CD4-positive, CD25-positive, alpha-beta regulatory T cell (primary cell): ENCODE data around the gene RAE1. TPM values are rescaled to one million over a fixed set of nuclear protein-coding genes. Genes with fewer than 3 reads are reported as not detected.

Source experiments
- ATAC-seq, 2 donors: fragments of 150-1000 bp; cut with Tn5 transposase; one replicate each; pipeline ENCODE4 v1.10.0; 2021; ENCODE audit warnings: low read depth in 2 of 2, moderate number of reproducible peaks in 2 of 2, moderate library complexity in 1 of 2
- DNase-seq, 3 donors: peaks; one replicate each; pipeline versions ENCODE4 v3.0.0 to v3.0.0-alpha.2; 2012 to 2022; ENCODE audit warnings: mixed read lengths in 1 of 3
- H3K27ac ChIP-seq: one replicate; pipeline ENCODE4 v1.7.0; 2013; ENCODE audit warnings: mild to moderate bottlenecking, low read length; ENCODE audit not compliant: insufficient read depth, poor library complexity, severe bottlenecking
- H3K27me3 ChIP-seq: one replicate; pipeline ENCODE4 v1.7.0; 2013; ENCODE audit warnings: low read length; ENCODE audit not compliant: control insufficient read depth, insufficient read depth
- H3K36me3 ChIP-seq: one replicate; pipeline ENCODE4 v1.7.0; 2013; ENCODE audit warnings: mild to moderate bottlenecking, low read length, moderate library complexity; ENCODE audit not compliant: control insufficient read depth, insufficient read depth
- H3K4me1 ChIP-seq: 2 replicates; pipeline ENCODE4 v1.7.0; 2013; ENCODE audit warnings: mild to moderate bottlenecking, low read length; ENCODE audit not compliant: insufficient read depth, control insufficient read depth, poor library complexity, severe bottlenecking
- H3K4me3 ChIP-seq: one replicate; pipeline ENCODE4 v1.7.0; 2013; ENCODE audit warnings: low read depth, mild to moderate bottlenecking, low read length, moderate library complexity
- H3K9me3 ChIP-seq, 2 experiments: 1 replicate in 1 of 2; 2 replicates in 1 of 2; pipeline ENCODE4 v1.7.0; 2013; ENCODE audit warnings: low read length in 2 of 2, mild to moderate bottlenecking in 1 of 2, moderate library complexity in 1 of 2; ENCODE audit not compliant: control insufficient read depth in 2 of 2
- H3K27ac Mint-ChIP-seq, 3 donors: one replicate each; pipeline ENCODE4 v1.8.0; 2020 to 2022; ENCODE audit warnings: mild to moderate bottlenecking in 3 of 3, mixed read lengths in 3 of 3, moderate library complexity in 2 of 3
- H3K27me3 Mint-ChIP-seq: one replicate; pipeline ENCODE4 v1.8.0; 2022; ENCODE audit warnings: mild to moderate bottlenecking, mixed read lengths
- H3K36me3 Mint-ChIP-seq: one replicate; pipeline ENCODE4 v1.8.0; 2020; ENCODE audit warnings: mixed read lengths
- H3K4me1 Mint-ChIP-seq, 4 donors: one replicate each; pipeline ENCODE4 v1.8.0; 2020 to 2022; ENCODE audit warnings: mixed read lengths in 4 of 4, mild to moderate bottlenecking in 1 of 4
- H3K4me3 Mint-ChIP-seq, 4 donors: one replicate each; pipeline ENCODE4 v1.8.0; 2020 to 2022; ENCODE audit warnings: mild to moderate bottlenecking in 4 of 4, mixed read lengths in 4 of 4, moderate library complexity in 3 of 4
- H3K9me3 Mint-ChIP-seq, 7 donors: one replicate each; pipeline ENCODE4 v1.8.0; 2020 to 2022; ENCODE audit warnings: mixed read lengths in 7 of 7, mild to moderate bottlenecking in 3 of 7, moderate library complexity in 2 of 7
- polyA plus RNA-seq, 4 donors: library from polyadenylated mRNA; unstranded; fragments of 300-500 nt; fragmentation: Illumina TruSeq; gene quantifications; one replicate each; pipeline ENCODE4 v1.2.3, GENCODE V29; 2021
- total RNA-seq: library from RNA; stranded (reverse); gene quantifications from one replicate; pipeline ENCODE4 v1.2.3, GENCODE V29; 2022

RAE1 gene
- total and polyA plus RNA-seq, 5 donors from 2014 or later: 33.0 to 52.1 (median 36.5) TPM

DNA sequence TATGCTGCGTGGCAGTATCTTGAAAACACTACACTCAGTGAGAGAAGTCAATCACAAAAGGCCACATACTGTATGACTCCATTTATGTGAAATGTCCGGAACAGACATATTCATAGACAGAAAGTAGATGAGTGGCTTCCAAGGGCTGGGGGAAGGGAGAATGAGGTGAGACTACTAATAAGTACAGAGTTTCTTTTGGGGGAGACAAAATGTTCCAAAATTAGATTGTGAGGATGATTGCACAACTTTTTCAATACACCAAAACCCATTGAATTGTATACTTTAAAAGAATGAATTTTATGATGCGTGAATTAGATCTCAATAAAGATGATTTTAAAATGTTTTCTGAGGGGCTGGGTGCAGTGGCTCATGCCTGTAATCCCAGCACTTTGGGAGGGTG, 30.7 kb upstream of the RAE1 start:
- no peak overlapping the region for H3K4me3 ChIP-seq
- ATAC-seq: no peak
- H3K27me3 Mint-ChIP-seq: peaks cover 41% of the 10 kb centered on the region
- no peaks in the 10 kb centered on the region for H3K36me3 ChIP-seq
- no peaks in the 10 kb centered on the region for H3K9me3 ChIP-seq
- H3K4me3 Mint-ChIP-seq: no peak overlapping the region
- no peak overlapping the region for H3K27ac Mint-ChIP-seq
- H3K9me3 Mint-ChIP-seq: peaks cover 0 to 12% (median 2%) of the 10 kb centered on the region in 7 donors
- no peak for DNase-seq
- no peaks in the 10 kb centered on the region for H3K36me3 Mint-ChIP-seq
- no peak overlapping the region for H3K27ac ChIP-seq
- no peaks in the 10 kb centered on the region for H3K4me1 Mint-ChIP-seq
- no peaks in the 10 kb centered on the region for H3K4me1 ChIP-seq
- H3K27me3 ChIP-seq: peaks cover 21% of the 10 kb centered on the region

DNA sequence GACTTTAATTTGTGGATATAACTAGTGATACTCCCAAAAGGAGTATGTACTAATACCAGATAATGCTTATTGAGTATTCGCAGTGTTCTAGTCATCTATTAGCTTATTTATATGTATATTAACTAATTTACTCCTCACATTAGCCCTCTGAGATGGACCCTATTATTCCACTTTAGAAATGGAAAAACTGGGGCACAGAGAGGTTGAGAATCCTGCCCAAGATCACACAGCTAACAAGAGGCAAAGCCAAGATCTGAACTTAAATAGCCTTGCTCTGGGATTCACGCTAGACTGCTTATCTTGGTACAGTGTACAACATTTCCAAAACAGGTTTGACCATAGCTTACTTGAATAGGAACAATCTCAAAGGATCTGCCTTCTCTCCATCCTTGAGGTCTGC, 29.9 kb upstream of the RAE1 start:
- Mint-ChIP-seq H3K27me3 (peaks cover 39% of the 10 kb centered on the region), H3K27ac (no peak overlapping the region), H3K9me3 (peaks cover 0 to 12% (median 2%) of the 10 kb centered on the region in 7 donors), H3K4me3 (no peak overlapping the region), H3K36me3 (no peaks in the 10 kb centered on the region), H3K4me1 (no peaks in the 10 kb centered on the region)
- H3K27me3 ChIP-seq: peaks cover 21% of the 10 kb centered on the region
- no peaks in the 10 kb centered on the region for H3K4me1 ChIP-seq
- no peaks in the 10 kb centered on the region for H3K36me3 ChIP-seq
- no peak overlapping the region for H3K4me3 ChIP-seq
- no peak overlapping the region for H3K27ac ChIP-seq
- DNase-seq (no peak), ATAC-seq (no peak)
- no peaks in the 10 kb centered on the region for H3K9me3 ChIP-seq

DNA sequence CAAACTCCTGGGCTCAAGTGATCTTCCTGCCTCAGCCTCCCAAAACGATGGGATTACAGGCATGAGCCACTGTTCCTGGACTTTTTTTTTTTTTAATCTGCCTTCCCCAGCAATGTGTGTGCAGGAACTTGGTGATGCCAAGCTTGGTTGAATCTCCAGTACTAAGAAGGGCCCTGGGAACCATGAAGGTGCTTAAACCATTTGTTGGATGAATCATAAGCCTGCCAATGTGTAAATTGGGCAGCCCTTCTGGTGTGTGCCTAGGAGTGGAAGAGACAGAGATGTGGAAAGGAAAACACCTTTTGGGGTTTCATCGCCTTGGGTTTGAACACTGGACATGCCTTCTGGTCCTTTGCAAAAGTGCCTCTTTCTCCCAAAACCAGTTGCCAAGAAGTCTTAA, 28.6 kb upstream of the RAE1 start:
- no peaks in the 10 kb centered on the region for H3K36me3 ChIP-seq
- peaks cover 21% of the 10 kb centered on the region for H3K27me3 ChIP-seq
- no peak for ATAC-seq
- no peak overlapping the region for H3K27ac ChIP-seq
- H3K4me3 ChIP-seq: no peak overlapping the region
- H3K9me3 ChIP-seq: no peaks in the 10 kb centered on the region
- H3K36me3 Mint-ChIP-seq: no peaks in the 10 kb centered on the region
- no peaks in the 10 kb centered on the region for H3K4me1 Mint-ChIP-seq
- no peaks in the 10 kb centered on the region for H3K4me1 ChIP-seq
- H3K4me3 Mint-ChIP-seq: no peak overlapping the region
- peaks cover 0 to 12% (median 2%) of the 10 kb centered on the region in 7 donors for H3K9me3 Mint-ChIP-seq
- no peak overlapping the region for H3K27ac Mint-ChIP-seq
- no peak for DNase-seq
- peaks cover 43% of the 10 kb centered on the region for H3K27me3 Mint-ChIP-seq

DNA sequence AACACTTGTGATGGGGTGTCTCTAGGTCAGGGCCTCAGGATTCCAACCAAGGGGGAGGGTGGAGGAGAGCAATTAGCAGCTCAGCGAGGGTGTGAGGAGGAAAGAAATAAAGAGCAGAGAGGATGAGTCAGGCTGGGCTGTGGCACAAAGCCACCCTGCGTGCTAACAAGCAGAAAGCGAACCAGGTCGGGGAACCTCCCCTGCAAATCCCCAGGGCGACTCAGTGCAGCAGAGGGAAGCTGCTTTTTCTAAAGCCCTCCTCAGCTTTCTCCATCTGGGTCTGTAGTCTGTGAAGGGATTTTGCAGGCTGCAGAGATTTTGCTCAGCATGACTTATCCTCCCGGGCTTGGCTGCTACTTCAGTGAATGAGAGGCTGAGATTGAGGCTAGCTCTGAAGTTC, 28.0 kb upstream of the RAE1 start:
- H3K27ac Mint-ChIP-seq: no peak overlapping the region
- no peaks in the 10 kb centered on the region for H3K4me1 Mint-ChIP-seq
- no peak for ATAC-seq
- Histone ChIP-seq H3K4me3 (no peak overlapping the region), H3K4me1 (no peaks in the 10 kb centered on the region), H3K27ac (no peak overlapping the region), H3K9me3 (no peaks in the 10 kb centered on the region), H3K27me3 (peaks cover 24% of the 10 kb centered on the region), H3K36me3 (no peaks in the 10 kb centered on the region)
- H3K36me3 Mint-ChIP-seq: no peaks in the 10 kb centered on the region
- H3K27me3 Mint-ChIP-seq: peaks cover 39% of the 10 kb centered on the region
- H3K9me3 Mint-ChIP-seq: peaks cover 0 to 12% (median 2%) of the 10 kb centered on the region in 7 donors
- no peak overlapping the region for H3K4me3 Mint-ChIP-seq
- DNase-seq: no peak

GRCh38 chr20:57325632-57326356, 25.3 kb upstream of the RAE1 start:
- Histone ChIP-seq H3K4me1 (no peaks in the 10 kb centered on the region), H3K27me3 (peaks cover 15% of the 10 kb centered on the region), H3K9me3 (no peaks in the 10 kb centered on the region), H3K4me3 (no peak overlapping the region), H3K36me3 (no peaks in the 10 kb centered on the region), H3K27ac (no peak overlapping the region)
- Mint-ChIP-seq H3K9me3 (peaks cover 0 to 12% (median 2%) of the 10 kb centered on the region in 7 donors), H3K27me3 (peaks cover 49% of the 10 kb centered on the region), H3K27ac (no peak overlapping the region), H3K36me3 (no peaks in the 10 kb centered on the region), H3K4me3 (no peak overlapping the region), H3K4me1 (no peaks in the 10 kb centered on the region)
- DNase-seq (no peak), ATAC-seq (no peak)

- Histone ChIP-seq H3K27ac (no peak overlapping the region), H3K27me3 (peaks cover 20% of the 10 kb centered on the region), H3K9me3 (no peaks in the 10 kb centered on the region), H3K4me3 (no peak overlapping the region), H3K36me3 (no peaks in the 10 kb centered on the region), H3K4me1 (no peaks in the 10 kb centered on the region)
- Mint-ChIP-seq H3K9me3 (peaks cover 0 to 12% (median 2%) of the 10 kb centered on the region in 7 donors), H3K27ac (no peak overlapping the region), H3K4me3 (no peak overlapping the region), H3K4me1 (no peaks in the 10 kb centered on the region), H3K36me3 (no peaks in the 10 kb centered on the region), H3K27me3 (peaks cover 51% of the 10 kb centered on the region)
- ATAC-seq: no peak
- DNase-seq: no peak
Observed at GRCh38 chr20:57326667-57327455, 24.2 kb upstream of the RAE1 start.

DNA sequence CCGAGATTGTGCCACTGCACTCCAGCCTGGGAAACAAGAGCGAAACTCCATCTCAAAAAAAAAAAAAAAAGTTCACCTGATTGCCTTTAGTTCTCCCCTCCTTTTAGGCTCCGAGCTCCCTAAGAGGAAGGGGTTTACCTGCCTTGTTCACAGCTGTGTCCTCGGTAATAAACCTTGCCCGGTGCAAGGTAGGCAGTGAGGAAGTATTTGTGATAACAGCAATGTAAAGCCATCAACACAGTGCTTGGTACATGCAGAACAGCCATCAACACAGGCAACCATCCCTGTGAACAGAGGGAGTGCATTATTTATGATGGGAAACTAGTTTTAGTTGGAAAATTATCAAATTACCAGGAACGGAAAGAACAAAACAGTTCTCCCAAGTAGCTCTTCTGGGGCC, 23.2 kb upstream of the RAE1 start:
- H3K4me1 Mint-ChIP-seq: no peaks in the 10 kb centered on the region
- DNase-seq (no peak), ATAC-seq (no peak)
- H3K4me3 Mint-ChIP-seq: no peak overlapping the region
- Histone ChIP-seq H3K27ac (no peak overlapping the region), H3K36me3 (no peaks in the 10 kb centered on the region), H3K27me3 (peaks cover 25% of the 10 kb centered on the region), H3K9me3 (no peaks in the 10 kb centered on the region), H3K4me3 (no peak overlapping the region), H3K4me1 (no peaks in the 10 kb centered on the region)
- H3K27ac Mint-ChIP-seq: no peak overlapping the region
- peaks cover 47% of the 10 kb centered on the region for H3K27me3 Mint-ChIP-seq
- H3K9me3 Mint-ChIP-seq: peaks cover 0 to 12% (median 1%) of the 10 kb centered on the region in 7 donors
- H3K36me3 Mint-ChIP-seq: no peaks in the 10 kb centered on the region
